ENCODE data around the gene TP53I11. TPM values are rescaled to one million over a fixed set of nuclear protein-coding genes. Genes with fewer than 3 reads are reported as not detected.
A peak's percentile ranks its signal among the peaks of the same experiment; 100 is the strongest.

The TP53I11 gene
- total RNA-seq, 4 donors from 2014 or later: 42.4 to 128 (median 47.2) TPM

DNA sequence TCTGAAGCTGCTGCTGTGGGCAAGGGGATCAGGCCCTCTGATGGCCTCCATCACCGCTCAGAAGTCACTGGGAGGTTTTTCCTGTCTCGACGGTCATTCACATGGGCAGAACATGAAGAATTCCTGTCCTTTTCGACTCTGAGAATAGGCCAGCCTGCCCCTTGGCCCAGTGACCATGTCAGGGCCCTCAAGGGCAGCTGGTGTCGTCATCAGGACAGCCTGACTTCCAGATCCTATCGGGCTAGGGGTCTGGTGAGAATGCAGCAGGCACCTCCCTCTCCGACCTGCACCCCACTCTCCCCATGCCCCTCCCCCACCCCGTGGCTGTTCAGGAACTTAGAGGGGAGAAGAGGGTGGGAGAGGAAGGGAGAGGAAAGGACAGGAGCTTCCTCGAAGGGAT lies 3.6 kb downstream of the TP53I11 start:
- WGBS, 2 donors: 66 to 67% methylated on average over 9 of the region's 9 CpGs
- no peak for DNase-seq (ENCODE audit: low spot score in 2 of 2)
- TF ChIP-seq POLR2A (IDR thresholded peaks at IDR 0.05): no peak
- TF ChIP-seq, protein P1, sequence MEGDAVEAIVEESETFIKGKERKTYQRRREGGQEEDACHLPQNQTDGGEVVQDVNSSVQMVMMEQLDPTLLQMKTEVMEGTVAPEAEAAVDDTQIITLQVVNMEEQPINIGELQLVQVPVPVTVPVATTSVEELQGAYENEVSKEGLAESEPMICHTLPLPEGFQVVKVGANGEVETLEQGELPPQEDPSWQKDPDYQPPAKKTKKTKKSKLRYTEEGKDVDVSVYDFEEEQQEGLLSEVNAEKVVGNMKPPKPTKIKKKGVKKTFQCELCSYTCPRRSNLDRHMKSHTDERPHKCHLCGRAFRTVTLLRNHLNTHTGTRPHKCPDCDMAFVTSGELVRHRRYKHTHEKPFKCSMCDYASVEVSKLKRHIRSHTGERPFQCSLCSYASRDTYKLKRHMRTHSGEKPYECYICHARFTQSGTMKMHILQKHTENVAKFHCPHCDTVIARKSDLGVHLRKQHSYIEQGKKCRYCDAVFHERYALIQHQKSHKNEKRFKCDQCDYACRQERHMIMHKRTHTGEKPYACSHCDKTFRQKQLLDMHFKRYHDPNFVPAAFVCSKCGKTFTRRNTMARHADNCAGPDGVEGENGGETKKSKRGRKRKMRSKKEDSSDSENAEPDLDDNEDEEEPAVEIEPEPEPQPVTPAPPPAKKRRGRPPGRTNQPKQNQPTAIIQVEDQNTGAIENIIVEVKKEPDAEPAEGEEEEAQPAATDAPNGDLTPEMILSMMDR (IDR thresholded peaks at IDR 0.05): no peak
- no peak overlapping the region for H3K4me3 ChIP-seq (ENCODE audit: low read depth, poor library complexity, severe bottlenecking)
- intact Hi-C loops (cut with DNase I; ENCODE audit: low total_unique reads): no loop called here

DNA sequence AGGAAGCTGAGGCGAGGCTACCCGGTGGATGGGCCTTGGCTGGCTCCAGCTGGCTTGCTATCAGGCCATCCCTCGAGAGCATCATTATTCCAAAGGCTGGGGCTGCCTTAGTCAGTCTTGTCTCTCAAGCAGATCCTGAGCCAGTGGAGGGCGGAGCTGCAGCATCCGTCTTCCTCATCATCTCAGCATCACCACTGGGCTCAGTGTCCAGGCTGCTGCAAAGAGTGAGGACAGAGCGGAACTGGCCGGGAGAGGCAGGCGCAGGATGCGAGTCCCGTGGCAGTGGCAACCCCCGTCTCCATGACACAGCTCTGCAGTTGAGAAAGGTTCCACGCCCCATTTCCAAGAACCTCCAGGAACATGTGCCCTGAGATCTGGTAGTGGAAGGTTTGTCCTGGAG lies 4.4 kb downstream of the TP53I11 start:
- WGBS, 2 donors: 59 to 68% methylated on average over 7 to 12 of the region's 12 CpGs
- TF ChIP-seq POLR2A (IDR thresholded peaks at IDR 0.05): no peak
- TF ChIP-seq, protein P1 (IDR thresholded peaks at IDR 0.05): no peak
- peak; percentile 67 to 96 for DNase-seq (ENCODE audit: low spot score in 2 of 2)
- intact Hi-C loops (cut with DNase I; ENCODE audit: low total_unique reads): no loop called here
- no peak overlapping the region for H3K4me3 ChIP-seq (ENCODE audit: low read depth, poor library complexity, severe bottlenecking)

DNA sequence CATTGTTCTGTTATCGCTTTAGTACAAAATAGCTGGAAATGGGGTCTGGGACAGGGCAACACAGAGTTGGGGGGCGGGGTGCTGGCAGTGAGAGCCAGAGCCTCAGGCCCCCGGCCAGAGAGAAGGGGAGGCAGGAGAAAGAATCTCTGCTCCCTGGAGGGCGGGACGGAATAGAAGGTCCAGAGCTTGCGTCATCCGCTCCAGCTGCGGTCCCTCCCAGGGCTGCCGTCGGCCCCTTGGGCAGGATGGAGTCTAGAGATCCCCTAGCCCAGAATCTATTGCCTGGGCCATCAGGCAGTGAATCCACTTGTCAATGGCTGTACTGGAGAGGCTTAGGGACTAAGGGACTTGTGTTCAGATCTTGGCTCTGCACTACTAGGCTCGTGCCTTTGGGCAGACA lies 5.0 kb downstream of the TP53I11 start:
- intact Hi-C loops (cut with DNase I; ENCODE audit: low total_unique reads): no loop called here
- DNase-seq (ENCODE audit: low spot score in 2 of 2): no peak
- WGBS, 2 donors: 68 to 69% methylated on average over 8 to 11 of the region's 11 CpGs
- TF ChIP-seq, protein P1 (IDR thresholded peaks at IDR 0.05): no peak
- TF ChIP-seq POLR2A (IDR thresholded peaks at IDR 0.05): no peak
- H3K4me3 ChIP-seq (ENCODE audit: low read depth, poor library complexity, severe bottlenecking): no peak overlapping the region

DNA sequence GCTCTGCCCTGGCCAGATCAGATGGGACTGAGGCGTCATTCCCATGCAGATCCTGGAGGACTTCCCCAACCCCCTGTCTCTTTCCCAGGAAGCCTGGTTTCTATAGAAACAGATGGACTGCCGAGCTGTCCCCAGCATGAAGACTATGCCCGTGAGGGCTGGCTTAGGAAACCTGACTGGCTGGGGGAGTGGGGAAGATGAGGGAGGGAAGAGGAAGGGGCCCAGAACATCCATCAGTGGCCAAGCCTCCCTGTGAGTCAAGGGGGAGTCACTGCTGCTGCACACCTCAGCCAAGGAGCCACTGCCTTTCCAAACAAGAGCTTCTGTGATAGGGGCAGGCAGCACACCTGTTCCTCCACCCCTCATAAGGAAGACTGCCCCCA lies 5.8 kb downstream of the TP53I11 start:
- intact Hi-C loops (cut with DNase I; ENCODE audit: low total_unique reads): no loop called here
- 85 to 86% methylated on average over 3 of the region's 3 CpGs for WGBS, 2 donors
- TF ChIP-seq, protein P1 (IDR thresholded peaks at IDR 0.05): no peak
- no peak for TF ChIP-seq POLR2A (IDR thresholded peaks at IDR 0.05)
- H3K4me3 ChIP-seq (ENCODE audit: low read depth, poor library complexity, severe bottlenecking): no peak overlapping the region
- DNase-seq (ENCODE audit: low spot score in 2 of 2): no peak

DNA sequence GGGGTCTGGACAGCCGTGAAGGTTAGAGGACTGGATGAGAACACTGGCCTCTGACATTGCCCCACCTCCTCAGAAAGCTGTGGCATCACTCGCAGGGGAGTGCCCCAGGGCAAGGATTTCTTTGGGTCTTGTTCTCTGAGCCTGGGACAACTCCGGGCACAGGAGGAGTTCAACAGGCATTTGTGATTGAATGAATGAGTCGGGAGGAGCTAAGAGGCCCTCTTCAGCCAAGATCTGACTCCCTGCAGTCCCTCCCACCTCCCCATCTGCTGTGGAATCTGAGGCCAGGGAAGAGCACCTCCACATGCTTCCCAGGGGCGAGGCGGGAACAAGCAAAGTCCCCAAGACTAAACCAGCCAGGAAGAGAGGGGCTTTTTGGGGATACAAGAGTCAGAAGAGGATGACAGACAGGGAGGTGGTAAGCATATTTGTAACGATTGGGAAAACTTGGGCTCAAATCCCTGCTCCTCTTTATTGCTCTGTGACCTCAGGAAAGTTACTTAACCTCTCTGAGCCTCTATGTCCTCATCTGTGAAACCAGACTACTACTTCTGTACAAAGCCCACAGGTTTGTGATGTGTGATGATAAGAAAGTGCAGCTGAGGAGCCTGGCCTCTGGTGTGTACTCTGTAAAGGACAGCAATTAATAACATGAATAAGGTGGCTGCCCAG lies 6.4 kb downstream of the TP53I11 start:
- intact Hi-C loops (cut with DNase I; ENCODE audit: low total_unique reads): no loop called here

More for the DNA sequence above, 6.4 kb downstream of the TP53I11 start:
- TF ChIP-seq, protein P1 (IDR thresholded peaks at IDR 0.05): no peak
- TF ChIP-seq POLR2A (IDR thresholded peaks at IDR 0.05): no peak
- no peak for DNase-seq (ENCODE audit: low spot score in 2 of 2)
- H3K4me3 ChIP-seq (ENCODE audit: low read depth, poor library complexity, severe bottlenecking): no peak overlapping the region
- WGBS, 2 donors: 62 to 68% methylated on average over 7 of the region's 7 CpGs

Data from lower leg skin (tissue), 4 donors.